Measurements from ENCODE around the gene STOM. TPM values are rescaled to one million over a fixed set of nuclear protein-coding genes. Genes with fewer than 3 reads are reported as not detected.

The STOM gene
- total RNA-seq, 3 donors from 2014 or later (not counting 1 experiment from before 2014, with no cell fraction given) = 185 to 241 (median 189) TPM

- Mint-ChIP-seq H3K4me1 (peaks cover 18 to 32% of the 10 kb centered on the region in 2 donors), H3K36me3 (no peaks in the 10 kb centered on the region), H3K27ac (no peak overlapping the region), H3K27me3 (ENCODE audit: low read depth in 2 of 2) (no peaks in the 10 kb centered on the region), H3K9me3 (no peaks in the 10 kb centered on the region), H3K4me3 (no peak overlapping the region)
- intact Hi-C loops (cut with micrococcal nuclease) = no loop called here
- no peak overlapping the region for H3K27ac ChIP-seq (ENCODE audit: low read length)
- DNase-seq (no peak), ATAC-seq (no peak)
- H3K36me3 ChIP-seq (ENCODE audit: control insufficient read depth, insufficient read depth, low read length) = peaks cover 3% of the 10 kb centered on the region
- H3K9me3 ChIP-seq (ENCODE audit: control insufficient read depth, insufficient read depth, low read length) = no peaks in the 10 kb centered on the region
- H3K27me3 ChIP-seq (ENCODE audit: control insufficient read depth, insufficient read depth, low read length) = no peaks in the 10 kb centered on the region
- no peak overlapping the region for H3K4me3 ChIP-seq (ENCODE audit: low read length)
- TF ChIP-seq CTCF (IDR thresholded peaks at IDR 0.05) = no peak
- 86% methylated on average over 5 of the region's 5 CpGs for WGBS (ENCODE audit: insufficient coverage)
- H3K4me1 ChIP-seq (ENCODE audit: control insufficient read depth, insufficient read depth, low read length) = peaks cover 20% of the 10 kb centered on the region
These were observed 74.3 kb downstream of the STOM start for GRCh38 chr9:121295662-121296191.

GRCh38 chr9:121294866-121295661 lies 75.0 kb downstream of the STOM start:
- Histone ChIP-seq H3K36me3 (ENCODE audit: control insufficient read depth, insufficient read depth, low read length) (peaks cover 3% of the 10 kb centered on the region), H3K27ac (ENCODE audit: low read length) (no peak overlapping the region), H3K9me3 (ENCODE audit: control insufficient read depth, insufficient read depth, low read length) (no peaks in the 10 kb centered on the region), H3K4me1 (ENCODE audit: control insufficient read depth, insufficient read depth, low read length) (peaks cover 13% of the 10 kb centered on the region), H3K4me3 (ENCODE audit: low read length) (no peak overlapping the region), H3K27me3 (ENCODE audit: control insufficient read depth, insufficient read depth, low read length) (no peaks in the 10 kb centered on the region)
- intact Hi-C loops (cut with micrococcal nuclease) = no loop called here
- Mint-ChIP-seq H3K9me3 (no peaks in the 10 kb centered on the region), H3K27me3 (ENCODE audit: low read depth in 2 of 2) (no peaks in the 10 kb centered on the region), H3K27ac (no peak overlapping the region), H3K4me1 (peaks cover 13 to 25% of the 10 kb centered on the region in 2 donors), H3K36me3 (no peaks in the 10 kb centered on the region), H3K4me3 (no peak overlapping the region)
- no peak for ATAC-seq
- no peak for DNase-seq
- TF ChIP-seq CTCF (IDR thresholded peaks at IDR 0.05) = no peak
- WGBS (ENCODE audit: insufficient coverage) = 97% methylated on average over 13 of the region's 13 CpGs

- H3K4me3 ChIP-seq (ENCODE audit: low read length) = no peak overlapping the region
- no peak for TF ChIP-seq CTCF (IDR thresholded peaks at IDR 0.05)
- DNase-seq (no peak), ATAC-seq (no peak)
- no peaks in the 10 kb centered on the region for H3K9me3 ChIP-seq (ENCODE audit: control insufficient read depth, insufficient read depth, low read length)
- intact Hi-C loops (cut with micrococcal nuclease) = no loop called here
- peaks cover 10 to 28% of the 10 kb centered on the region in 2 donors for H3K4me1 Mint-ChIP-seq
- peaks cover 3% of the 10 kb centered on the region for H3K36me3 ChIP-seq (ENCODE audit: control insufficient read depth, insufficient read depth, low read length)
- H3K4me3 Mint-ChIP-seq = no peak overlapping the region
- H3K4me1 ChIP-seq (ENCODE audit: control insufficient read depth, insufficient read depth, low read length) = peaks cover 9% of the 10 kb centered on the region
- H3K27me3 Mint-ChIP-seq (ENCODE audit: low read depth in 2 of 2) = no peaks in the 10 kb centered on the region
- H3K36me3 Mint-ChIP-seq = no peaks in the 10 kb centered on the region
- no peaks in the 10 kb centered on the region for H3K27me3 ChIP-seq (ENCODE audit: control insufficient read depth, insufficient read depth, low read length)
- 93% methylated on average over 6 of the region's 6 CpGs for WGBS (ENCODE audit: insufficient coverage)
- no peaks in the 10 kb centered on the region for H3K9me3 Mint-ChIP-seq
- H3K27ac Mint-ChIP-seq = no peak overlapping the region
- H3K27ac ChIP-seq (ENCODE audit: low read length) = no peak overlapping the region
These were observed 75.8 kb downstream of the STOM start for GRCh38 chr9:121294151-121294743.

Measured in natural killer cell (primary cell).